Measurements from ENCODE around the gene DVL2. TPM values are rescaled to one million over a fixed set of nuclear protein-coding genes. Genes with fewer than 3 reads are reported as not detected.

The DVL2 gene
- total and polyA plus RNA-seq, 2 of the 13 experiments (the other 11 are each of a cell fraction or from before 2014, with no cell fraction given): 5.7 to 38.2 TPM

DNA sequence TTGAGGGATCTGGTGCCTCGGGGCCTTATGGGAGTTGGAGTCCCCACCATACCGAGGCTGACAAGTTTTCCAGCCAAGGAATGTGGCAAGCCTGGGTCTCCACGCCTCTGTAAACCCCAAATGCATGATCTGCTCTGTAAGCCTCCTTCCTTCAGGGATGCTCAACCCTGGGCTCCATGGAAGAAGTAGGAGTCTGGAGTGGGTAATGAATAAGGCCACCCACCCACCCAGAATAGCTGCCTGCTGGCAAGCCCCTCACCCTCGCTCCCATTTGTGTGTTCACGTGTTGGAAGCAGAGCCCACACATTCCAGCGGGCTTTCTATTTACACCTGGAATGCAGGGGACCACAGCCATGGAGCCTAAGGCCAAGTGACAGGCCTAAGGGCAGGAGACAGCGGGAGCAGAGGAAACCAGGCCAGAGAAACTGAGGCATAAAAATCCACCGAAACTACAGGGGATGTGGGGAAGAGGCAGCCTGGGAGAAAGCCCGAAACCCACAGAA is 19.1 kb downstream of the DVL2 start (continued):
- no peak for TF ChIP-seq USF2 (IDR thresholded peaks at IDR 0.05; ENCODE audit: low read depth, low read length)
- no peak for TF ChIP-seq USF2 (CRISPR knock-in tag; IDR thresholded peaks at IDR 0.05; ENCODE audit: borderline replicate concordance)
- no peak for TF ChIP-seq CAMTA2 (CRISPR knock-in tag; IDR thresholded peaks at IDR 0.05; ENCODE audit: borderline replicate concordance)
- no peak for TF ChIP-seq NR3C1 (CRISPR knock-in tag; IDR thresholded peaks at IDR 0.05)
- TF ChIP-seq XBP1 (CRISPR knock-in tag; IDR thresholded peaks at IDR 0.05): no peak
- TF ChIP-seq, protein P1, sequence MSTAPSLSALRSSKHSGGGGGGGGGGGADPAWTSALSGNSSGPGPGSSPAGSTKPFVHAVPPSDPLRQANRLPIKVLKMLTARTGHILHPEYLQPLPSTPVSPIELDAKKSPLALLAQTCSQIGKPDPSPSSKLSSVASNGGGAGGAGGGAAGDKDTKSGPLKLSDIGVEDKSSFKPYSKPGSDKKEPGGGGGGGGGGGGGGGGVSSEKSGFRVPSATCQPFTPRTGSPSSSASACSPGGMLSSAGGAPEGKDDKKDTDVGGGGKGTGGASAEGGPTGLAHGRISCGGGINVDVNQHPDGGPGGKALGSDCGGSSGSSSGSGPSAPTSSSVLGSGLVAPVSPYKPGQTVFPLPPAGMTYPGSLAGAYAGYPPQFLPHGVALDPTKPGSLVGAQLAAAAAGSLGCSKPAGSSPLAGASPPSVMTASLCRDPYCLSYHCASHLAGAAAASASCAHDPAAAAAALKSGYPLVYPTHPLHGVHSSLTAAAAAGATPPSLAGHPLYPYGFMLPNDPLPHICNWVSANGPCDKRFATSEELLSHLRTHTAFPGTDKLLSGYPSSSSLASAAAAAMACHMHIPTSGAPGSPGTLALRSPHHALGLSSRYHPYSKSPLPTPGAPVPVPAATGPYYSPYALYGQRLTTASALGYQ (CRISPR knock-in tag; IDR thresholded peaks at IDR 0.05): no peak
- TF ChIP-seq ZNF724P (CRISPR knock-in tag; IDR thresholded peaks at IDR 0.05; ENCODE audit: borderline replicate concordance): no peak
- no peak for TF ChIP-seq ZZZ3 (CRISPR knock-in tag; IDR thresholded peaks at IDR 0.05; ENCODE audit: borderline replicate concordance)
- TF ChIP-seq ZNF251 (CRISPR knock-in tag; IDR thresholded peaks at IDR 0.05): no peak
- TF ChIP-seq ZNF33B (CRISPR knock-in tag; IDR thresholded peaks at IDR 0.05): no peak
- TF ChIP-seq RFX5 (IDR thresholded peaks at IDR 0.05; ENCODE audit: low read depth, low read length): no peak
- no peak for TF ChIP-seq ZNF282 (IDR thresholded peaks at IDR 0.05; ENCODE audit: partially characterized antibody)
- TF ChIP-seq ZMYM4 (CRISPR knock-in tag; IDR thresholded peaks at IDR 0.05): no peak
- 0 out of 2 replicates have a peak, but pooled peaks have one; percentile 39 for TF ChIP-seq ZNF263 (CRISPR knock-in tag; IDR thresholded peaks at IDR 0.05)
- no peak for TF ChIP-seq MNT (IDR thresholded peaks at IDR 0.05)
- TF ChIP-seq, protein P2, sequence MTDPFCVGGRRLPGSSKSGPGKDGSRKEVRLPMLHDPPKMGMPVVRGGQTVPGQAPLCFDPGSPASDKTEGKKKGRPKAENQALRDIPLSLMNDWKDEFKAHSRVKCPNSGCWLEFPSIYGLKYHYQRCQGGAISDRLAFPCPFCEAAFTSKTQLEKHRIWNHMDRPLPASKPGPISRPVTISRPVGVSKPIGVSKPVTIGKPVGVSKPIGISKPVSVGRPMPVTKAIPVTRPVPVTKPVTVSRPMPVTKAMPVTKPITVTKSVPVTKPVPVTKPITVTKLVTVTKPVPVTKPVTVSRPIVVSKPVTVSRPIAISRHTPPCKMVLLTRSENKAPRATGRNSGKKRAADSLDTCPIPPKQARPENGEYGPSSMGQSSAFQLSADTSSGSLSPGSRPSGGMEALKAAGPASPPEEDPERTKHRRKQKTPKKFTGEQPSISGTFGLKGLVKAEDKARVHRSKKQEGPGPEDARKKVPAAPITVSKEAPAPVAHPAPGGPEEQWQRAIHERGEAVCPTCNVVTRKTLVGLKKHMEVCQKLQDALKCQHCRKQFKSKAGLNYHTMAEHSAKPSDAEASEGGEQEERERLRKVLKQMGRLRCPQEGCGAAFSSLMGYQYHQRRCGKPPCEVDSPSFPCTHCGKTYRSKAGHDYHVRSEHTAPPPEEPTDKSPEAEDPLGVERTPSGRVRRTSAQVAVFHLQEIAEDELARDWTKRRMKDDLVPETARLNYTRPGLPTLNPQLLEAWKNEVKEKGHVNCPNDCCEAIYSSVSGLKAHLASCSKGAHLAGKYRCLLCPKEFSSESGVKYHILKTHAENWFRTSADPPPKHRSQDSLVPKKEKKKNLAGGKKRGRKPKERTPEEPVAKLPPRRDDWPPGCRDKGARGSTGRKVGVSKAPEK (CRISPR knock-in tag; IDR thresholded peaks at IDR 0.05; ENCODE audit: borderline replicate concordance): no peak
- TF ChIP-seq MAFF (IDR thresholded peaks at IDR 0.05; ENCODE audit: low read depth, low read length): no peak
- TF ChIP-seq NFKB2 (CRISPR knock-in tag; IDR thresholded peaks at IDR 0.05; ENCODE audit: borderline replicate concordance): no peak
- TF ChIP-seq, protein P3, sequence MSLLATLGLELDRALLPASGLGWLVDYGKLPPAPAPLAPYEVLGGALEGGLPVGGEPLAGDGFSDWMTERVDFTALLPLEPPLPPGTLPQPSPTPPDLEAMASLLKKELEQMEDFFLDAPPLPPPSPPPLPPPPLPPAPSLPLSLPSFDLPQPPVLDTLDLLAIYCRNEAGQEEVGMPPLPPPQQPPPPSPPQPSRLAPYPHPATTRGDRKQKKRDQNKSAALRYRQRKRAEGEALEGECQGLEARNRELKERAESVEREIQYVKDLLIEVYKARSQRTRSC (CRISPR knock-in tag; IDR thresholded peaks at IDR 0.05; ENCODE audit: low read depth): no peak
- TF ChIP-seq HMGA1 (CRISPR knock-in tag; conservative IDR thresholded peaks at IDR 0.05): no peak
- TF ChIP-seq SIX4 (CRISPR knock-in tag; IDR thresholded peaks at IDR 0.05): no peak
- TF ChIP-seq PRPF4 (IDR thresholded peaks at IDR 0.05; ENCODE audit: low read depth, low read length, poor library complexity, severe bottlenecking): no peak
- no peak for TF ChIP-seq ZSCAN29 (CRISPR knock-in tag; conservative IDR thresholded peaks at IDR 0.05)

Data from HepG2 (cell line).